GM06990 (cell line): ENCODE results near the gene GARIN5A.
A peak's percentile ranks its signal among the peaks of the same experiment; 100 is the strongest.

Experiments
- DNase-seq: peaks from one replicate; pipeline ENCODE4 v3.0.0-alpha.2; 2011; ENCODE audit not compliant: insufficient read length; ENCODE audit errors: extremely low read depth
- H3K27me3 ChIP-seq: replicated peaks from 2 replicates; pipeline ENCODE4 v1.6.0; 2011; ENCODE audit warnings: low read length; ENCODE audit not compliant: control insufficient read depth, insufficient read depth
- H3K36me3 ChIP-seq: 2 replicates; pipeline ENCODE4 v1.5.1; 2011; ENCODE audit warnings: low read length; ENCODE audit not compliant: control insufficient read depth, insufficient read depth
- H3K4me3 ChIP-seq: replicated peaks from 2 replicates; pipeline ENCODE4 v1.5.1; 2011; ENCODE audit warnings: low read depth, mild to moderate bottlenecking, control low read depth, low read length
- CTCF ChIP-seq: IDR thresholded peaks from 2 replicates; pipeline ENCODE4 v1.5.1; 2011; ENCODE audit warnings: low read length, control low read depth, mild to moderate bottlenecking, inconsistent platforms; ENCODE audit not compliant: insufficient read depth, poor library complexity, severe bottlenecking

The GARIN5A gene

GRCh38 chr19:50431343-50432220 is 45.1 kb downstream of the GARIN5A start:
- no peak for TF ChIP-seq CTCF
- peak; percentile 89 for DNase-seq
- Histone ChIP-seq H3K4me3 (peak overlapping the region; percentile 56), H3K36me3 (no peaks in the 10 kb centered on the region), H3K27me3 (no peaks in the 10 kb centered on the region)

GRCh38 chr19:50430888-50431342 is 45.7 kb downstream of the GARIN5A start:
- Histone ChIP-seq H3K27me3 (no peaks in the 10 kb centered on the region), H3K4me3 (peak overlapping the region; percentile 56), H3K36me3 (no peaks in the 10 kb centered on the region)
- peak; percentile 51 for DNase-seq
- TF ChIP-seq CTCF: no peak

- no peak for DNase-seq
- Histone ChIP-seq H3K27me3 (no peaks in the 10 kb centered on the region), H3K36me3 (no peaks in the 10 kb centered on the region), H3K4me3 (no peak overlapping the region)
- no peak for TF ChIP-seq CTCF
Measured at GRCh38 chr19:50428772-50429463, 47.7 kb downstream of the GARIN5A start.

- H3K4me3 ChIP-seq: no peak overlapping the region
- no peaks in the 10 kb centered on the region for H3K27me3 ChIP-seq
- DNase-seq: peak; percentile 81
- TF ChIP-seq CTCF: no peak
- H3K36me3 ChIP-seq: peaks cover 2% of the 10 kb centered on the region; the same call in 1 of the 2 replicates
Measured at GRCh38 chr19:50427997-50428425, 48.6 kb downstream of the GARIN5A start.

- no peaks in the 10 kb centered on the region for H3K27me3 ChIP-seq
- peaks cover 3% of the 10 kb centered on the region for H3K36me3 ChIP-seq
- no peak for TF ChIP-seq CTCF
- no peak for DNase-seq
- no peak overlapping the region for H3K4me3 ChIP-seq
Measured at GRCh38 chr19:50427318-50427925, 49.2 kb downstream of the GARIN5A start.
